Ramos (cell line): ENCODE data around the gene CABCOCO1.

Experiments
- in situ Hi-C: fragments of 300-500 bp; cut with MboI; formaldehyde crosslinking; loops from one replicate; pipeline ENCODE4 v1.14.3; 2022; ENCODE audit warnings: low sequenced_read_pairs; ENCODE audit not compliant: unreplicated experiment

The CABCOCO1 gene

GRCh38 chr10:61662794-61663259, at the start of gene CABCOCO1:
CABCOCO1 (plus strand) TSS chr10:61662929; CDS start chr10:61662973, 44 bp downstream.
- in situ Hi-C loops: no loop called here

DNA sequence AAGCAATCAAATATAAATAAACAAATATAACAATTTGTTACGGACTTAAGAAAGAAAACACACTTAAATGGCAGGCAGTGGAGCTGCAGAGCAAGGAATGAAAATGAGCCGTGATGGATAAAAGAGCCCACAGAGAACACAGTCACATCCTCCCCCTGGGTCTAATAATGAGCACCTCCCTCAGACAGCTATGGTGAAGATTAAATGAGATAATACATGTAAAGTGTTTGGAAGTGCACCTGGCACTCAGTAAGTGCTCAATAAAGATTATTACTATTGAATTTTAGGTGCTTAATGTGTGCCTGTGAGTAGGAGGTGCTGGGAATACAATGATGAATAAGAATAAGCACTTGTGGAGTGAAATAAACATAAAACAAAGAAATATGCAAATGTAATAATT, 49.1 kb upstream of the CABCOCO1 start:
- in situ Hi-C loops: no loop called here

DNA sequence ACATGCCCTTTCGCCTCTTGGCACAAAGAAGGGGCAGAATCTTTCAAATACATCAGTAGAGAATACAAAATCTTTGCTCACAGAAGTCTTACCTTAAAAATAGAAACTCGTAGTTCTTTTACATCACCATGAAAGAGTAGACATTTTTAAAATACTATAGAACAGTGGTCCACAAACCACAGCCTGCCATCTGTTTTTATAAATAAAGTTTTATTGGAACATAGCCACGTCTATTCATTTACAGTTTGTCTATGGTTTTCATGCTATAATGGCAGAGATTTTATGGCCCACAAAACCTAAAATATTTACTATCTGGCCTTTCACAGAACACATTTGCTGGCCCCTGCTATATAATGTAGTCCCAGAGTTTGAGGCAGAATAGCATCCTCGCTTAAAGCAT, 46.1 kb upstream of the CABCOCO1 start:
- in situ Hi-C loops: no loop called here

DNA sequence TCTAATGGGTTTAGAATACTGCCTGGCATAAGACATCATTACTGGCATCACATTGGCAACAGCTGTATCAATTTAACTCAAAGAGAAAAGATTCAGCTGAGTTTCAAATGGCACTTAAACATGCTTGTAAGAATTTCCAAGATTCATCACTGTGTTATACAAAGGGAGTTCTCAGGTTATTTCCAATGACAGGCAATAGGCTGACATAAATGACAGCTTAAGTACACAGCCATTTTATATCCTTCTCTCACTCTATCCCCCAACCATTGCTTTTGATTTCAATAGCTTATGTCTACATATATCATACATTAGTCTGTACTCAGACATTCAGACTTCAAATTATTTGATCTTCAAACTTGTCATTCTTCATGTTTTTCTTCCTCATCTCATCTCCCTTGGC, 45.5 kb upstream of the CABCOCO1 start:
- in situ Hi-C loops: no loop called here

GRCh38 chr10:61617586-61617985, 45.1 kb upstream of the CABCOCO1 start:
- in situ Hi-C loops: no loop called here

GRCh38 chr10:61618388-61618961, 44.3 kb upstream of the CABCOCO1 start:
- in situ Hi-C loops: no loop called here

- in situ Hi-C loops: no loop called here
Observed at GRCh38 chr10:61620506-61620905, 42.2 kb upstream of the CABCOCO1 start.

GRCh38 chr10:61621605-61622051, 41.1 kb upstream of the CABCOCO1 start:
- in situ Hi-C loops: no loop called here

DNA sequence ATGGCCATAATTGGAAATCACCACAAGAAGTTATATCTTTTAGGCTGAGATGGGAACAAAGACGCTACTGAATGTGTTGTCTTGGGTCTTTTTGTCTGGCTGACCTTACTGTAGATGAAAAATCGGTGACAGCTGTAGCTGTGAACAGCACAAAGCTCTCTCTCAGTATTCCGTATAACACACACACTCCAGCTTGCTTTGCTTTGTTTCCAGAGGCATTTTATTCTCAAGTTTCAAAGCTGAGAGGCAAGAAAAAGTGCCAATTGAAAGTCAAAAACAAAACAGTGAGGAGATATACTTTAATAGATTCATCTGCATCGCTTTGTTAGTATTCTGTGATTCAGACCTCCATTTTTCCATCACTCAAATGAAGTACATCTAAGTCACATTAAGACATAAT, 39.6 kb upstream of the CABCOCO1 start:
- in situ Hi-C loops: no loop called here

DNA sequence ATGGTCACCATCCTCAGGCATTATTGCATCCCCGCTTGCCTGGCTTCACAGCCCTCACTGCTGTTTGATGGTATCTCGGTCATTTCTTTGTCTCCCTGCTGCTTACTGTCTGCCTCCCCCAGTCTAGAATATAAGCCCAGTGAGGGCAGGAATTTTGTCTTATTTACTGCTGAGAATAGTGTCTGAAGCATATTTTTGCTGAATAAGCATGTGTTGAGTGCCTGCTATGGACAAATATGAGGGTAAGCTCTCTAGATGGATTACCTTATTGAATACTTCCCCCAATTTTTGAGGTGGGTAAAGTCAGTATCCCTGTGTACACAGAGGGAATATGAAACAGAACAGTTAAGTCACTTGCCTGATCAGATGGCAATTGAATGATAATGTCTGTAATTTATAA, 36.5 kb upstream of the CABCOCO1 start:
- in situ Hi-C loops: no loop called here

DNA sequence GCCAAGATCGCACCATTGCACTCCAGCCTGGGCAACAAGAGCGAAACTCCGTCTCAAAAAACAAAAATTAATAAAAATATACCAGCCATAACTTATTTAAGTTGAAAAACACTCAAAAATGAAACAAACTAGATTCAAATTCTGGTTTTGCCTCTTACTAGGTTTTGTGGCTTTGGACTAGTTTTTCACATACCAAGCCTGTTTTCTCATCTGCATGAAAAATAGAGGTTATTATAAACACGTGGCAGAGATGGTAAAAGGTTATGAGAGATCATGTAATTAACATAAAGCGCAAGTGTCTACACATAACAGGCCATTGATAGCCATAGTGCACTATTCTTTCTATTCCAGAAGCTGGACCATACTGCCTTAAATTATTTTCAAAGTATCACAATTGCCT, 35.5 kb upstream of the CABCOCO1 start:
- in situ Hi-C loops: no loop called here

- in situ Hi-C loops: no loop called here
Observed at GRCh38 chr10:61628151-61628874, 34.4 kb upstream of the CABCOCO1 start.

GRCh38 chr10:61628875-61629513, 33.7 kb upstream of the CABCOCO1 start:
- in situ Hi-C loops: no loop called here

GRCh38 chr10:61629576-61629975, 33.2 kb upstream of the CABCOCO1 start:
- in situ Hi-C loops: no loop called here

- in situ Hi-C loops: no loop called here
Observed at GRCh38 chr10:61632057-61632670, 30.6 kb upstream of the CABCOCO1 start.

- in situ Hi-C loops: no loop called here
Observed at GRCh38 chr10:61633665-61634064, 29.1 kb upstream of the CABCOCO1 start.

DNA sequence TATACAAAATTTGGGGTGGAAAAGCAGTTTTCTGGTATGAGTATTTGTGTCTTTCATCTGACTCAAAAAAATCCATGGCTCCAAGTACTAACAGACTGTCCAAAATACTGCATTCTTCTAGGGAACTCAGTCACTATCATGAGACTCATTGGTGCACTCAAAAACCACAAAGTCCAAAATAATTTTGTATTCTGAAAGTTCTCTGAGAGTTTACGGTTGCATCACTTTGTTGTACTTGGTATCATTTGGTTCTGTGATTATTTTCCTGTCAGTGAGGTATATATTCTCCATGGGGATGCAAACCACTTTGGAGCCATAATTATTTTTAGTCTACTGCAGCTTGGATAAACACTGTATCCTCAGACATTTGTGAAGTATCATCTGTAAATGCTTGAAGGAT, 28.0 kb upstream of the CABCOCO1 start:
- in situ Hi-C loops: no loop called here

GRCh38 chr10:61635471-61635870, 27.3 kb upstream of the CABCOCO1 start:
- in situ Hi-C loops: no loop called here

- in situ Hi-C loops: no loop called here
Observed at GRCh38 chr10:61635932-61636331, 26.8 kb upstream of the CABCOCO1 start.

DNA sequence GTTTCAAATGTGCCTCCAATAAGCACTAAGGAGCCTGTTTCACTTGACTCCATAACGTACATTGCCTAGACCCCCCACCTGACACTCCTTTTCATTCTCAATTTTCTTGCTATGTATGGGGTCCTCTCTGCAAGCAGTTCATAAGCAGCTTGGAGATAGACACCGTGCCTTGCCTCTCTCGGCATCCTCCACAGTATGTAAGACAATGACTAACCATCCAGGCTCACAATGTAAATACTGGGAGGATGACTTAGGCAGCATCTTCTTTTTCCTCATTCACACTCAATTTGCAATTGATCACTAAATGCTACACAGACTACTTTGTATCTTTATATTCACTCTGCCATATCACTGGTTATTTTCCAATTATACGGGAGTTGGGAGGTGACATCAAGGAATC, 22.8 kb upstream of the CABCOCO1 start:
- in situ Hi-C loops: no loop called here

DNA sequence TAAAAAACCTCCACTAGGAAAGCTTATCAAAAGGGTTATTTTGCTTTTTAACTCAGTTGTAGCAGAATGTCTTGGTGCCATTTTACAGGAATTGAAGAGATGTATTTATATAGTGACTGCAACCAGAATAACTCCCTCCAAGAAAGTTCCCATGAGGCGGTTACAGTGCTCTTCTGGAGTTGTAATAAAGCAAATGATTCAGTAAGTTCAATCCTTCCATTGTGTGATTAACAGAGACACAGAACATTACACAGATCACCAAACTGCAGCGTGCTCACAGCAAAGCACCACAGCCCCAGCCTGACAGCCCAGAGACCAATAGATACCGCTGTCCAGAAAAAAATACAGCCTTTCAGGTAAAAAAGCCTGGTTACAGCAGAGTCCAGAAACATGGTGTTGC, 21.9 kb upstream of the CABCOCO1 start:
- in situ Hi-C loops: no loop called here
